Large intestine (tissue), 3 donors: Measurements from ENCODE around the gene PAPSS1. TPM values are rescaled to one million over a fixed set of nuclear protein-coding genes. Genes with fewer than 3 reads are reported as not detected.

ENCODE experiments used
- DNase-seq, 2 donors: peaks; one replicate each; pipeline versions ENCODE4 v3.0.0 to v3.0.0-alpha.2; 2013
- H3K27ac ChIP-seq: one replicate; pipeline ENCODE4 v1.5.1; 2013; ENCODE audit warnings: low read length
- H3K27me3 ChIP-seq: 2 replicates; pipeline ENCODE4 v1.6.1; 2013; ENCODE audit warnings: low read length; ENCODE audit not compliant: control insufficient read depth, insufficient read depth
- H3K36me3 ChIP-seq: 2 replicates; pipeline ENCODE4 v1.6.1; 2013; ENCODE audit warnings: low read length; ENCODE audit not compliant: control insufficient read depth, insufficient read depth
- H3K4me1 ChIP-seq: one replicate; pipeline ENCODE4 v1.6.1; 2013; ENCODE audit warnings: low read length; ENCODE audit not compliant: control insufficient read depth, insufficient read depth
- H3K4me3 ChIP-seq: one replicate; pipeline ENCODE4 v1.5.1; 2013; ENCODE audit warnings: low read length
- H3K9me3 ChIP-seq: one replicate; pipeline ENCODE4 v1.6.1; 2013; ENCODE audit warnings: mild to moderate bottlenecking, low read depth, low read length, moderate library complexity; ENCODE audit not compliant: control insufficient read depth
- WGBS: methylation state at CpG from one replicate; pipeline ENCODE4 v1.1.5; 2013; ENCODE audit warnings: low lambda C conversion rate; ENCODE audit not compliant: insufficient coverage; 5-methylcytosine and 5-hydroxymethylcytosine counted together
- polyA plus RNA-seq: library from polyadenylated mRNA; unstranded; fragments of 120-200 nt; gene quantifications from one replicate; pipeline ENCODE4 v1.2.1, GENCODE V29; 2013

PAPSS1 gene
- polyA plus RNA-seq, 1 donor = 50.7 TPM

DNA sequence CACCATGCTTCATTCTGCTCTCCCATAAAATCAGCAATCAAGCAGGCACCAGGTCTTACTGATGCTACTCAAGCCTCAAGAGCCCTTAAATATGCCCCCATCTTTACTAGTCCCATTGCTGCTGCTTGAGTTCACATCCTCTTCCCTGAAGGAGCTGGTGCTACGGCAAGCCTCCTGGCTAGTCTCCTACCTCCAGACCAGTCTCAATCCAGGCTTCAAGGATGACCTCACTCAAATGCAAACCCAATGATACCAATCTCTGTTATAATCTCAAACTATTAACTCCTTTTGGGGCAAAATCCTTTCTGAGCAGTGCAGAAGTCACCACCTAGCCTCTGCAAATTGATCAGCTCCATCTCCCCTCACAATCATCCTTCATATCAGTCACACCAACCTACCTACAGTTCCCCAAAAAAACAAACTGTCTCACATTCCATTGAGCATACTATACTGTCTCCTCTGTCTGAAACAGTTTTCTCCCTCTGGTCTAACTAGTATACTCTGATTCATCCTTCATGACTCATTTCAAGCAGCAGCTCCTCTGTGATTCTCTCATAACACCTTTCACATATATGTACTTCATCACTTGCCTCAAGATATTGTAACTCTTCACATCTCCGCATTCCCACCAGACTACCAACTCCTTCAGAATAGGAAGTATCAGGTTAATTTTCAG lies 30.0 kb downstream of the PAPSS1 start:
- no CpG with 5 or more reads among the region's 2 CpGs for WGBS
- Histone ChIP-seq H3K4me3 (no peak overlapping the region), H3K4me1 (no peaks in the 10 kb centered on the region), H3K27me3 (no peaks in the 10 kb centered on the region), H3K36me3 (peaks cover 33% of the 10 kb centered on the region), H3K9me3 (no peaks in the 10 kb centered on the region), H3K27ac (no peak overlapping the region)
- DNase-seq = no peak

DNA sequence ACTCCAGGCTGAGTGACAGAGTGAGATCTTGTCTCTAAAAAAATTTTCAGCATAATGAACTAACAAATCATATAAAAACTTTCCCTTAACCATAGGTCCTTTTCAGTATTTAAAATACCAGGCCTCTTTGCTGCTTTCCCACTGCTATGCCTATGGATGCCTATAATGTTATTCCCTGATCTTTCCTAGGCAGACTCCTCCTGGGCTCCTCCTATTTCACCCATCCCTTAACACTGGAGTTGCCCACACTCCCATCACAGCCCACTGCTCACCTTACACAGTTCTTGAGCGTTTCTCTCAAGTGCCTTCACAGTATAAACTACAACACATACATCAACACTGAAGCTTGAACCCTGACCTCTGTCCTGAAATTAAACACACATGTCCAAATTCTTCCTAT lies 31.6 kb downstream of the PAPSS1 start:
- no peak overlapping the region for H3K27ac ChIP-seq
- H3K27me3 ChIP-seq = no peaks in the 10 kb centered on the region
- peaks cover 30% of the 10 kb centered on the region for H3K36me3 ChIP-seq
- H3K9me3 ChIP-seq = no peaks in the 10 kb centered on the region
- no peak for DNase-seq
- no peaks in the 10 kb centered on the region for H3K4me1 ChIP-seq
- no peak overlapping the region for H3K4me3 ChIP-seq
- 83% methylated on average over 1 of the region's 1 CpG for whole genome bisulfite sequencing

DNA sequence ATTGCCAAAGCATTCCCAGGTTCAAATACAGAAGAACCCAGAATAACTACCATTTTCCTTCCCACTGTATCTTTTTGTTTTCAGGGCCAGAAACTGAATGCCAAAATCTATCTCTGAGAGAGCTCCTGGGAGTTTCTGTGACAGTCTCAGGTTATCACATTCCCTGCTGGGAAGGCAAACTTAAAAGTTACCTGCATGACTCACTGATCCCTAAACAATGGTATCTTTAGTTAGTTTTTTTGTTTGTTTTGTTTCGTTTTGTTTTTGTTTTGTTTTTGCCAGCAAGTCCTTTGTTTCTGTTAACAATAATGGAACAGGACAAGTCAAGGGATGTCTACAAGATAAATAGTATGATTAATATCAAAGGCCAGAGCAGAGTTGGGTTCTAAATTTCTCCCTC lies 34.3 kb downstream of the PAPSS1 start:
- no peak overlapping the region for H3K4me3 ChIP-seq
- no peaks in the 10 kb centered on the region for H3K4me1 ChIP-seq
- H3K36me3 ChIP-seq = peaks cover 31% of the 10 kb centered on the region
- WGBS = 50% methylated on average over 1 of the region's 1 CpG
- DNase-seq = no peak
- H3K27ac ChIP-seq = no peak overlapping the region
- no peaks in the 10 kb centered on the region for H3K9me3 ChIP-seq
- no peaks in the 10 kb centered on the region for H3K27me3 ChIP-seq

DNA sequence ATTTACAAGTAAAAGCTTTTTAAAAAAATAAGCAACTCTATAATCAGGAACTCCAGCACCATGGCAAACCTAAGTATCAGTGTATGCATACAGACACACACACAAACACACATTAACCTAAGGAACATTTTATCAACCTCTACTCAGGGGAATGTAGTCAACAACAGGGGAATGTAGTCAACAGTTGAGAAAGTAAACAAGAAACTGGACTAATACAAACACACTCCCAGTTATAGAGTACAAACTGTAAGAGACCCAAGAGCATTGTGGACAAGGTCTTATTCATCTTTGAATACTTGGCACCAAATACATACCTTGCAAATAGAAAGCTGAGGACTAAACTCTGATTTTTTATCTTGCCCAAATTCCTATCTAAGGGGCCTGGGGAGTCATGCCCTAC lies 36.2 kb downstream of the PAPSS1 start:
- Histone ChIP-seq H3K9me3 (no peaks in the 10 kb centered on the region), H3K4me1 (no peaks in the 10 kb centered on the region), H3K4me3 (no peak overlapping the region), H3K27me3 (no peaks in the 10 kb centered on the region), H3K36me3 (peaks cover 37% of the 10 kb centered on the region), H3K27ac (no peak overlapping the region)
- DNase-seq = no peak

DNA sequence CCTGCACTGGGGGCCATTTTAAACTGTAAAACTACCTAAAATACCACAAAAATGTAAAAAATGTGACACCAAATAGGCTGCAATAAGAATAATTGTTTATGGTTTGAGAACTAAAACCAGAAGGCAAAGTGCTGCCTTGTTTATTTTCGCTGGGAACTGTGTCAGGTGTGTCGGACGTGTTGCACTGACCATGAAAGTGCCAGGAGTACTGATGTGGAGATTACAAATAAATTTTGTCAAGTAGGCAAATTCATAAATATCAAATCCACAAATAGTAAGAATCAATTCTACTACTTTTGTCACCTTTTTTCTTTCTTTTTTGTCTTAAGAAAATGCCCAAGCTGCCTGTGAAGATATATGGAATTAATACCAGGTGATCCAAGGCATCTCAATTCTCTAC lies 37.7 kb downstream of the PAPSS1 start:
- Histone ChIP-seq H3K27ac (no peak overlapping the region), H3K9me3 (no peaks in the 10 kb centered on the region), H3K4me1 (no peaks in the 10 kb centered on the region), H3K36me3 (peaks cover 39% of the 10 kb centered on the region), H3K27me3 (no peaks in the 10 kb centered on the region), H3K4me3 (no peak overlapping the region)
- no peak for DNase-seq
- no CpG with 5 or more reads among the region's 3 CpGs for WGBS

DNA sequence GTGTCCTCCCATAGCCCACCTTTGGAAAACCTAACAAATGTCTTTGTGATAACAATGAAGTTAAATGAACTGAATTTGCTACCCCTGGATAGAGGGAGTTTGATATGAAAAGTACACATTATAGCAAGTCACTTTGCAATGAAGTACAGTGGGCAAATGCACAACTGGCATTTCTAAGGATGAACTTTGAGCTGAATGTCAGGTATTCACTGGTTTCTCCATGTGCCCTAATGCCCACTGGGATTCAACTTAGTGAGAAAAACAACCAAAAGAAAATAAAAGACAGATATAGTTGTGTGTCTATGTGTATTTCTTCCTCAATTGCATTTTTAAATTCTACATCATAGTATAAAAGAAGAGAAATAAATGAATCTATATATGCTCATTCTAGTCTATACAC lies 51.0 kb downstream of the PAPSS1 start:
- Histone ChIP-seq H3K36me3 (peaks cover 6% of the 10 kb centered on the region), H3K4me3 (no peak overlapping the region), H3K4me1 (no peaks in the 10 kb centered on the region), H3K27me3 (no peaks in the 10 kb centered on the region), H3K9me3 (no peaks in the 10 kb centered on the region), H3K27ac (no peak overlapping the region)
- DNase-seq = no peak

DNA sequence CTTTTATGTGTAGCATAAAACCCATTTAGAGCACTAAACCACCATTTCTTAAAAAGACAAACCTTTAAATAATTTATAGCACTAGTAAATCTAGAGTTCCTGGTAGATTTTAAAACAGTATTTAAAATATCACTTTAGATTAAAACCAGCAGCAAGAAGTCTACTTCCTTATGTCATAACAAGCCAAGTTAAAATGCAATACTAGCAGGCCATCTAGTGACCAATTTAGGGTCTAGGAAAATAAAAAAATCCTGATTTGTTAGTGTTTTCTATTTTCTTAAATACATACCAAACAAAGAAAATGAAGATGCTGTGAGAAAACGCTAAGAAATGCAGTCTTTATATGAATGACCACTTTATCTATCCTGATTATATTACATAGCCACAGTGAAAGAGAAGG lies 53.9 kb downstream of the PAPSS1 start:
- Histone ChIP-seq H3K4me1 (no peaks in the 10 kb centered on the region), H3K9me3 (no peaks in the 10 kb centered on the region), H3K27me3 (no peaks in the 10 kb centered on the region), H3K36me3 (peaks cover 6% of the 10 kb centered on the region), H3K27ac (no peak overlapping the region), H3K4me3 (no peak overlapping the region)
- peak in 1 of 2 donors; percentile 8 for DNase-seq
- WGBS = 40% methylated on average over 1 of the region's 1 CpG

DNA sequence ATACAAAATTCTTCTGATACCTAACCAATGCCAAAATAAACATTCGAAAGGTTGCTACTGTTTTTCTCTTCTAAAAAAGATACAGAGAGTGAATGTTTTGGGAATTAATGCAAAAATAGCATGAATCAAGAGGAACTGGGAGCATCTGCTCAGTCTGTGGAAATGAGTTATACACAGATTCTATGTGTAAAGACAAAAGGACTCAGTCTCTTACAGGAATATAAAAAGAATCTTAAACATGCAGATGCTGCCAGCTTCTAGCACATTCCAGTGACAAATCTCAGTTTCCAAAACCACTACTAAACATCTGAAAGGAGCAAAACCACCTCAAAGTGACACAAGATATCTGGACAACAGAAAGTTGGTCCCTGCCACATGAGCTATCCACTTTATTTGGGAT lies 55.0 kb downstream of the PAPSS1 start:
- Histone ChIP-seq H3K36me3 (peaks cover 6% of the 10 kb centered on the region), H3K4me1 (no peaks in the 10 kb centered on the region), H3K9me3 (no peaks in the 10 kb centered on the region), H3K4me3 (no peak overlapping the region), H3K27me3 (no peaks in the 10 kb centered on the region), H3K27ac (no peak overlapping the region)
- 90% methylated on average over 1 of the region's 1 CpG for WGBS
- DNase-seq = no peak

DNA sequence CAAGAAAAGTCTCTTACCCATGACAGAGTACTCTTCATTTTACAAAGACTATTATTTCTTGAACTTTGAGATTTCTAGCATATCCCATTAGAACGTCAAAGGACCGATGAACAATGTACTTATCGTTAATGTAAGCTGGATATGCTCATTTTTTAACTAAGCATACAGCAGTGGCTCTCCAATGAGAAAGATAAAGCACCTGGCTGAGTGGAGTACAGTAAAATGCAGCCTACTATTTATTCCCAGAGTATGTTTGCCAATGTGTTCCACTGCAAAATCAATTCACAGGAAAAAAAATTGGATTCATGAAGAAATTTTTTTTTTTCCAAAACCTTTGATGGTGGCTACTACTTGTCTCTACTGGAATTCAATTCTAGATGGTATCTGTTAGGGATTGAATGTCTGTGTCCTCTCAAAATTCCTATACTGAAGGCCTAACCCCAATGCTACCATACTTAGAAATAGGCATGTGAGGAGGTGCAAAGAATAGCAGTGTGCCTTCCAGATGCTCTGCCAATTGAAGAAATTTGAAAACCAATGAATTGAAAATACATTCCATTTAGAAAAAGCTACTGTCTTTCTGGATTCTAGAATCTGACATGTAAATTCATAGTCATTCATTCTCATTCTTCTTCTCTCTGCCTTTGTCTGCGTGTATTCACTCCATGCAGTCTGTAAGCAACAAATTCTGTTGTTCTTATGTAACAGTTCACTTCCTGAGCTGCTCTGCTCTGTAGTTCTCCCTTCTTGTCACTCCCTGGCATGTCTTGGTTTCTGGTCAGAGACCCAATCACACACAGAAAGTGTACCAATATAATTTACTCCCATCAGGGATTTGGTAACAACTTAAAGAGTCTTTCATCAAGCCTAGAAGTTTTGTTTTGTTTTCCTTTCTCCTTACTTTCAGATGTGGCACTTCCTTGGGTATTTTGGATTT lies 61.4 kb downstream of the PAPSS1 start:
- no peak overlapping the region for H3K27ac ChIP-seq
- WGBS = 83% methylated on average over 1 of the region's 4 CpGs

DNA sequence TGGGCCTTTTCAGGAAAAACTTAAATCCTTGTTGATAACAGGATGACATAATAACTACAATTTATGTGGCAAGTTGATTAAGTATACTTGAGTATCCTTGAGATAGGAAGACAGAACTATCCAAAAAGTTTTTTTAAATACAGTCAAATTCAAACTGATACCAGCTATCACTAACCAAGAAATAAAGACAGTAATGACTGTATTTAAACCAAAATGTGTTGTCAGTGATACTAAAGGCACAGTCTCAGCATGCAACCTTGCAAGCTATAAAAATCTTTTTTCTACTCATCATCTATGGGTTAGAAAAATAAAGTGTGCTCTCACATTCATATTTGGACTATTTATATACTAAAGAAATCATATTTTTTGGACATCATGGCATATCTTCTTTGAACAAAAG lies 64.7 kb downstream of the PAPSS1 start:
- Histone ChIP-seq H3K9me3 (no peaks in the 10 kb centered on the region), H3K4me1 (no peaks in the 10 kb centered on the region), H3K4me3 (no peak overlapping the region), H3K27ac (no peak overlapping the region), H3K36me3 (peaks cover 17% of the 10 kb centered on the region), H3K27me3 (no peaks in the 10 kb centered on the region)
- no peak for DNase-seq

More for the DNA sequence above, 61.4 kb downstream of the PAPSS1 start:
- DNase-seq = no peak
- Histone ChIP-seq H3K4me3 (no peak overlapping the region), H3K27me3 (no peaks in the 10 kb centered on the region), H3K36me3 (peaks cover 4% of the 10 kb centered on the region), H3K9me3 (no peaks in the 10 kb centered on the region), H3K4me1 (no peaks in the 10 kb centered on the region)

DNA sequence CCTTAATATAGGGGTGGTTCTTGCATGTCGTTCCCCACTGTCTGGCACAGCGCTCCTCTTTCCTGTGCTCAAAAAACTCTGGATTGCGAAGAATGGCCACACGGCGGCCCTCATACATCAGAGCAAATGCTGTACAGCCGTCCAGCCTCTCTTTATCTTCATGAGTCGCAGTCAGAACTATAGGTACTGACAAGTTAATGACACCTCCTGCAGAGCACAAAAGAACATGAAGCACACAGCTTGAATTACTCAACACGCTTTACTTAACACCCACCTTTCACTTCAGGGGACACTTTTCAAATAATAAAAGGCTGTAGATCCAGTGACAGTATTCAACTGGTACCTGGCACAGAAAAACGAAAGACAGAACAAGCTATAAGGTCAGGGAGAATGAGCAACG lies 65.3 kb downstream of the PAPSS1 start:
- no peaks in the 10 kb centered on the region for H3K9me3 ChIP-seq
- no peak overlapping the region for H3K27ac ChIP-seq
- no peaks in the 10 kb centered on the region for H3K27me3 ChIP-seq
- H3K36me3 ChIP-seq = peaks cover 17% of the 10 kb centered on the region
- 48% methylated on average over 2 of the region's 10 CpGs for WGBS
- no peak for DNase-seq
- H3K4me3 ChIP-seq = no peak overlapping the region
- no peaks in the 10 kb centered on the region for H3K4me1 ChIP-seq
